RCC 7860 (cell line): Measurements from ENCODE around the gene GARIN5A.
"Not testable (repeated sequence)": the region's sequence is repeated elsewhere in the genome, so short reads cannot be mapped to it uniquely, and the experiment has no call there.

Source experiments
- DNase-seq: peaks from one replicate; pipeline ENCODE4 v3.0.0-alpha.2; 2015; ENCODE audit warnings: low spot score
- FAIRE-seq: peaks from 2 replicates; lab custom pipeline; 2012; peaks lifted over from hg19 to GRCh38; lab: Jason Lieb, UNC

GARIN5A gene

GRCh38 chr19:50465986-50466705, 10.5 kb downstream of the GARIN5A start:
- no peak for FAIRE-seq
- no peak for DNase-seq

GRCh38 chr19:50465000-50465399, 11.6 kb downstream of the GARIN5A start:
- no peak for DNase-seq
- no peak for FAIRE-seq

GRCh38 chr19:50464348-50464747, 12.3 kb downstream of the GARIN5A start:
- DNase-seq = no peak
- no peak for FAIRE-seq

DNA sequence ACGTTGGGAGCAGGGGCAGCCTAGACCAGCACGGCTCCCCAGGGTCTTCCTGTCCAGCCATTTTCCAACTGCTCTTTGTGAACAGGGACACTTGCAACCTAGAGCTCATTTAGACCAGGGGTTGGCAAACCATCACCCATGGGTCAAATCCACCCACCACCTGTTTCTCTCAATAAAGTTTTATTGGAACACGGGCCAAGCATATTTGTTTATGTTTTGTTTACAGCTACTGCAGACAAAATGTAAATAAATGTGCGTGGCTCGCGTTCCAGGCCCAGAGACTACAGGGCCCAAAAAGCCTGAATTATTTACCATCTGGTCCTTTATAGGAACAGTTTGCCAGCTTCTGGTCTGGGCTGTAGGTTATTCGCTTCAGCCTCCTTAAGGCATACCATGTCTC, 13.7 kb downstream of the GARIN5A start:
- FAIRE-seq = no peak

DNA sequence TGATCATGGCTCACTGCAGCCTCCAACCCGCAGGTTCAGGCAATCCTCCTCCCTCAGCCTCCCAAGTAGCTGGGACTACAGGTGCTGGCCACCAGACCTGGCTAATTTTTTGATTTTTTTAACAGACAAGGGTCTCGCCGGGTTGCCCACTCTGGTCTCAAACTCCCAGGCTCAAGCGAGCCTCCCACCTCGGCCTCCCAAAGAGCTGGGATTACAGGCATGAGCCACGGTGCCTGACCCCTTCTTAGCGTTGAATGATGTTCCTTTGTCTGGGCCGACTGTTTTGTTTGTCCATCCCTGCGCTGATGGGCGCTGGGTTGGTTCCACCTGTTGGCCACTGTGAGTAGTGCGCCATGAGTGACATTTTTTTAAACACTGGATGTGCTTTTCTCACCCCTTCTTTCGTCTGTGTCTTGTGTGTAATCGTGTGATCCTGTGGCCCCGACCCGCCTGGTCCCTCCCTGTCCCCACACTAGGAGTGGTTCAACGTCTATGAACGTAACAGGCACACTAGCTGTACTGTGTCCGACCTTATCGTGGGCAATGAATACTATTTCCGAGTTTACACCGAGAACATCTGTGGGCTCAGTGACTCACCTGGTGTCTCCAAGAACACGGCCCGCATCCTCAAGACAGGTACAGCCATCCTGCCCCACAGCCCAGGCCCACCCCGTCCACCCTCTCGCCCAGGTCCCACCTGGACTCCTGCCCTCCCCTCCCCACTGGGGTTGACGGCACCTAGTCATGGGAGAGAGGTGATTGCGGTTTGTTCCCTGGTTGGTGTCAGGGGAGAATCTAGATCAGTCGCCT, 15.4 kb downstream of the GARIN5A start:
- DNase-seq (peak; percentile 59), FAIRE-seq (no peak)

More for the DNA sequence above, 13.7 kb downstream of the GARIN5A start:
- DNase-seq = no peak

DNA sequence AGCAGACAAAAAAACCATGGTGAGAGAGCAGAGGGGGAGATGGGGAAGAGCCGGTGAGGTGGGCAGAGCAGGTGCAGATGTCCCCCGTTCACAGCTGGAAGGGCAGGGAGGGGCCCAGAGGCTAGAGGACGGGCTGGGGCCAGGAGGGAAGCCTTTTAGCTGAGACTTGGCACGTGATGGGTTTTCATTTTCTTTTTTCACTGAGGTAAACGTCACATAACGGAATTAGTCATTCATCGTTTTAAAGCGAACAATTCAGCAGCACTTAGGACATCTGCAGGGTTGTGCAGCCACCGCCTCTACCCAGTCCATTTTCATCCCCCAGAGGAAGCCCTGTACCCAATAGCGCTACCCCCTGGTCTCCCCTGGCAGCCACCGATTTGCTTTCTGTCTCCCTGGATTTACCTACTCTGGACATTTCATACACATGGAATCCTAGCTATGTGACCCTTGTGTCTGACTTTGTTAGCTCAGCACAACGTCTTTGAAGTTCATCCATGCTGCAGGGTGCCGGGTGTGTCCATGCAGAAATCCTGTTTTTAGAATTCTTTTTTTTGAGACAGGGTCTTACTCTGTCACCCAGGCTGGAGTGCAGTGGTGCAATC, 16.4 kb downstream of the GARIN5A start:
- FAIRE-seq (no peak), DNase-seq (peak; percentile 76)

DNA sequence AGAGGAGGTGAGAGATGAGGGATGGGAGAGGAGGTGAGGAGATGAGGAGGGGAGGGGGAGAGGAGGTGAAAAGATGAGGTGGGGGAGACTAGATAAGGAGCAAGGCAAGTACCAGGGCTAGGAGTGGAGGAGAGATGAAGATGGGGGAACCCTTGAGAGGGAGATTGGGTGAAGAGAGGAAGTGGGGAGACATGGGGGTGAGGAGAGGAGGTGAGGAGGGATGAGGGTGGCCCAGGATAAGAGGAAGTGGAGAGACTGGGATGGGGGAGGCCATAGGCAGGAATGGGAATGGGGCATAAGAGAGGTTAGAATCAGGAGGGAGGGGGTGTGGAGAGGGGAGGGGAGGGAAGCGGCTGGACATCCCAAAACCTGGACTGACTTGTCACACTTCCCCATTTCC, 17.0 kb downstream of the GARIN5A start:
- no peak for FAIRE-seq
- no peak for DNase-seq

- DNase-seq (no peak), FAIRE-seq (no peak)
Observed at GRCh38 chr19:50459067-50459456, 17.6 kb downstream of the GARIN5A start.

- DNase-seq (no peak), FAIRE-seq (no peak)
Observed at GRCh38 chr19:50458396-50459066, 18.1 kb downstream of the GARIN5A start.

GRCh38 chr19:50457300-50457699, 19.3 kb downstream of the GARIN5A start:
- no peak for DNase-seq

DNA sequence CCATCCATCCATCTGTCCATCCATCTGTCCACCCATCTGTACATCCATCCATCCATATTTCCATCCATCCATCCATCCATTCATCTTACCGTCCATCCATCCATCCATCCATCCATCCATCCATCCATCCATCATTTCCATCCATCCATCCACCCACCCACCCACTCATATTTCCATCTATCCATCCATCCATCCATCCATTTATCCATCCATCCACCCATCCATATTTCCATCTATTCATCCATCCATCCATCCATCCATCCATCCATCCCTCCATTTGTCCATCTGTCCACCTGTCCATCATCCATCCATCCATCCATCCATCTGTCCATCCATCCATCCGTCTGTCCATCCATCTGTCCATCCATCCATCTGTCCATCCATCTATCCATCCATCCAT, 20.7 kb downstream of the GARIN5A start:
- DNase-seq (no peak), FAIRE-seq (no peak)

More at GRCh38 chr19:50457300-50457699, 19.3 kb downstream of the GARIN5A start:
- FAIRE-seq = no peak

DNA sequence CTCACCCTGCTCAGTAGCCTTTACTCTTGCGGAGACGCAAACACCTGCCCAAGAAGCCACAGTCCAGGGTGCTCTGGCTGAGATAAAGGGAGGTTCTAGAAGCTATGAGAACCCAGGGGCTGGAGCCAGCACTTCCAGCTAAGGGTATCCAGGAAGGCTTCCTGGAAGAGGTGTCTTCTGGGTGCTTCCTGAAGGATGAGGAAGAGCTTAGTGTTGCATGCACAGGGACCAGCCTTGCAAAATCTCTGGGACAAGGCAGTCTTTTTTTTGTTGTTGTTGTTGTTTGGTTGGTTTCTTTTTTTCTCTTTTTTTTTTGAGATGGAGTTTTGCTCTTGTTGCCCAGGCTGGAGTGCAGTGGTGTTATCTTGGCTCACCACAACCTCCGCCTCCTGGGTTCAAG, 23.4 kb downstream of the GARIN5A start:
- DNase-seq = no peak
- no peak for FAIRE-seq

DNA sequence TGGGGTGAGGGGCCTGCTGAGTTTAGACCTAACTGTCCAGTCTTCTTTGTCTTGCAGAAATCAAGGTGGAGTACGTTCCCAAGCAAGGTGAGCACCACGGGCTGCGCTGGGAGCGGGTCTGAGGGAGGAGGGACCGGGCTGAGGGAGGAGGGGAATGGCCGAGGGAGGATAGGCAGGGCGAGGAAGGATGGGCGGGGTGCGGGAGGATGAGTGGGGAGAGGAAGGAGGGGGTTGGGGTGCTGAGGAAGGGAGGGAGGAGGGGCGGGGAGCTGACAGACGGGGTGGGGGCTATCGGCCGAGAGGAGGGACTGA, 25.5 kb downstream of the GARIN5A start:
- no peak for FAIRE-seq
- no peak for DNase-seq

DNA sequence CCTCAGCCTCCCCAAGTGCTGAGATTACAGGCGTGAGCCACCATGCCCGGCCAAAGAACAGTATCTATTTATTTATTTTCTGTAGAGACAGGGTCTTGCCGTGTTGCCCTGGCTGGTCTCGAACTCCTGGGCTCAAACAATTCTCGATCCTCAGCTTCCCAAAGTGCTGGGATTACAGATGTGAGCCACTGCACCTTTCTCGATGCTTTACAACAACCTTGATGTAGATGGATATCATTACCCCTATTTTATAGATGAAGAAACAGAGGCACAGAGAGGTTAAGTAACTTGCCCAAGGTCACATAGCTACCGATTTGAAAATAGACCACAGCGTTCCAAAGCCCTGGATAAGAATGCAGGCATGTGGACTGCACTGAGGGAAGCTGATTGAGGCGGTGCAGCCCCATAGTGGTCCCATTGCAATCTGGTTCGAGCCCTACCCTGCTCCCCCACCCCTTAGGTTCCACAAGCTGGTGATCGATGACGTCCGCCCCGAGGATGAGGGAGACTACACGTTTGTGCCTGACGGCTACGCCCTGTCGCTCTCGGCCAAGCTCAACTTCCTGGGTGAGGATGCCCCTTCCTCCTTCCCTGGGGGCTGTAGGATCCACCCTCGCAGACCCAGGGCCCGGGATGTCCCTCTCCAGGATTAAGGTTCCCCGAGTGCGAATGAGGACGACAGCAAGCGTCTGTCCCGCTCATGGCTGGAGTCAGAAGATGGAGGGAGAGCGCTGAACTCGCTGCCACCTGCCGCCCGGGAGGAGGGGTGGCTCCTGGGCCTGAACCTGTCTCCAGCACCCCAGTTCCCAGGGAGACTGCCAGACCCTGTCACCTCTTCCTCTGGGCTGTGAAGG, 26.1 kb downstream of the GARIN5A start:
- no peak for DNase-seq
- no peak for FAIRE-seq

DNA sequence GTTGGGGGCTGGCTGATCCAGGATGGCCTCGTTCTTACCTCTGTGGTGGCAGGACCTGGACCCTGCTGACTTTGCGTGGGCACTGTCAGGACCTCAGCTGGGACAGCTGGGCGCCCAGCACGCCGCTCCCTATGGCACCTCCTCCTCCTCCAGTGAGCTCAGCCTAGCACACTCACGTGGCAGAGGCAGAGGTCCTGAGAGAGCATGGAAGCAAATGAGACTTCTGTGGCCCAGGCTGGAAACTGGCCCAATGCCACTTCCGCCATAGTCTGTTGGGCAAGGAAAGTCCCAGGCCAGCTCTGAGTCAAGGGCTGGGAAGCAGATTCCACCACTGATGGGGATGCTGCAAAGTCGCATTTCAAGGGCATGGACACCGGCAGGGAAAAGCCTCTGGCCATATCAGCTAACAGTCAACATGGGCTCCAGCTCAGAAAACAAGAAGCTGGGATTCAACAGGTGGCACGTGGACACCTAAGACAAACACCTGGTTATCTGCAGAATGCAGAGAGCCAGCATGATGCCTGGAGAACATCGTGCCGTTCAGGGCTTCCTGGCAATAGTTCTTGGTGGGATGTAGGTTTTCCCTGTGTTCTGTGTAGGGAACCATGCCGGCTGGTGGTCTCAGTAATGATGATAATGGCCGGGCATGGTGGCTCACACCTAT, 27.3 kb downstream of the GARIN5A start:
- FAIRE-seq = no peak
- DNase-seq = peak; percentile 79

DNA sequence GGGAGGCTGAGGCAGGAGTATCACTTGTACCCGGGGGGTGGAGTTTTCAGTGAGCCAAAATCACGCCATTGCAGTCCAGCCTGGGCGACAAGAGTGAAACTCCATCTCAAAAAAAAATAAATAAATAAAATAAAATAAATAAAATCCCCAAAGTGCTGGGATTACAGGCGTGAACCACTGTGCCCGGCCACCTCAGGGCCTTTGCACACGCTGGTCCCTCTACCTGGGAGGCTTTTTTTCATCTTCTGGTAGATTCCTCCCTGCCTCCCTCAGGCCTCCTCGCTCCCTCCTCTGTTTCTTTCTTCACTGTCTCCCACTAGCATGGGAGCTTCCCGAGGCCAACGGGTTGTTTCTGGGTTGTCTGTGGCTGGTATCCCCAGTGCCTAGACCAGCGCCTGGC, 28.9 kb downstream of the GARIN5A start:
- FAIRE-seq (no peak), DNase-seq (no peak)

GRCh38 chr19:50447053-50447452, 29.6 kb downstream of the GARIN5A start:
- no peak for FAIRE-seq

GRCh38 chr19:50444059-50444458, 32.6 kb downstream of the GARIN5A start:
- FAIRE-seq (no peak), DNase-seq (no peak)

More at GRCh38 chr19:50447053-50447452, 29.6 kb downstream of the GARIN5A start:
- no peak for DNase-seq

DNA sequence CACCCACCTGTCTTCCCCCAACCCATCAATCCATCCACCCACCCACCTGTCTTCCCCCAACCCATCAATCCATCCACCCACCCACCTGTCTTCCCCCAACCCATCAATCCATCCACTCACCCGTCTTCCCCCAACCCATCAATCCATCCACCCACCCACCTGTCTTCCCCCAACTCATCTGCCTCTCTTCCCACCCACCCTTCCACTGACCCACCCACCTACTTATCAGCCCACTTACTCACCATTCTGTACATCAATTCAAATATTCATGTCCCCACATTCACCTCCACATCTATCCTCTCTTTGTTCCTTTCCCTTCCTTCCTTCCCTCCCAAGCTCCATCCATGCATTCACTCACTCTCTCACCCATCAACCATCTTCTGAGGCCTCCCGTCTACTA, 37.5 kb downstream of the GARIN5A start:
- not testable (repeated sequence) for FAIRE-seq

More for the DNA sequence above, 37.5 kb downstream of the GARIN5A start:
- not testable (repeated sequence) for DNase-seq
